Activated CD8-positive, alpha-beta T cell treated with anti-CD3 and anti-CD28 coated beads, Interleukin-2, amount 10 ng/mL, durations not matched to agents 7 days and 5 days (primary cell): ENCODE data around the gene NXPH1. TPM values are rescaled to one million over a fixed set of nuclear protein-coding genes. Genes with fewer than 3 reads are reported as not detected.

Source experiments
- ATAC-seq: fragments of 150-1000 bp; cut with Tn5 transposase; one replicate; pipeline ENCODE4 v1.10.0; 2021; ENCODE audit warnings: moderate library complexity
- CTCF ChIA-PET: fragments of 350-600 bp; sonication (Branson Sonifier 250); formaldehyde crosslinking; loops from one replicate; lab custom pipeline; 2021; ENCODE audit warnings: antibody characterized with exemption; lab: Charles Lee
- POLR2A ChIA-PET: fragments of 350-600 bp; sonication (Branson Sonifier 250); formaldehyde crosslinking; loops from one replicate; lab custom pipeline; 2021; ENCODE audit warnings: antibody characterized with exemption; lab: Charles Lee
- DNase-seq: peaks from one replicate; pipeline ENCODE4 v3.0.0-alpha.2; 2020
- H3K27ac Mint-ChIP-seq: one replicate; pipeline ENCODE4 v1.8.0; 2021; ENCODE audit warnings: mild to moderate bottlenecking, mixed read lengths
- H3K27me3 Mint-ChIP-seq: one replicate; pipeline ENCODE4 v1.8.0; 2021; ENCODE audit warnings: low read depth, mixed read lengths
- H3K36me3 Mint-ChIP-seq: one replicate; pipeline ENCODE4 v1.8.0; 2021; ENCODE audit warnings: low read depth, mixed read lengths
- H3K4me1 Mint-ChIP-seq: one replicate; pipeline ENCODE4 v1.8.0; 2021; ENCODE audit warnings: low read depth, mixed read lengths
- H3K4me3 Mint-ChIP-seq: one replicate; pipeline ENCODE4 v1.8.0; 2021; ENCODE audit warnings: mild to moderate bottlenecking, mixed read lengths
- H3K9me3 Mint-ChIP-seq: one replicate; pipeline ENCODE4 v1.8.0; 2022; ENCODE audit warnings: mixed read lengths; ENCODE audit not compliant: insufficient read depth
- total RNA-seq, 2 experiments: library from RNA; stranded (reverse); gene quantifications; one replicate each; pipeline ENCODE4 v1.2.3, GENCODE V29; 2021

The NXPH1 gene
- total RNA-seq, 2 experiments from 2014 or later, result not detected

DNA sequence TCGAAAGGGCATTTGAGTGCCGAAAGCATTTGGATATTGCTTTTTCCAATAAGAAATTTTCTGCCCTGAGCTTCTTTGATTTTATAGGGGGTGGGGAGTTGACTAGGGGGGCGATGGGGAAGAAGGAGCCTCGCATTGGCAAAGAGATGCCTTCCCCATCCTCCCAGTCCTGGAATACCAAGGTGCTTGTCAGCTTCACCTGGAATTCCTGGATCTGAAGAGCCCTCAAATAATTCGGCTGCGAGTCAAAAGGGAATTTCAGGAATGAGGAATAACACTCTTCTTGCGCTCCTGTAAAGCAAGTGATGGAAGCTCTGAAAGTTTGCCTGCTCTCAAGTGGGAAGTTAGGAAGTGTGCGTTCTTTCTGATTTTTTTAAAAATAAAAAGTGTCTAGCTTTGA, 7.3 kb downstream of the NXPH1 start:
- Mint-ChIP-seq H3K4me3 (no peak overlapping the region), H3K36me3 (peaks cover 9% of the 10 kb centered on the region), H3K27ac (no peak overlapping the region), H3K27me3 (peaks cover 74% of the 10 kb centered on the region), H3K4me1 (peaks cover 14% of the 10 kb centered on the region), H3K9me3 (peaks cover 10% of the 10 kb centered on the region)
- DNase-seq, result no peak
- ATAC-seq, result no peak
- POLR2A ChIA-PET, result no interaction called here
- CTCF ChIA-PET, result no interaction called here

DNA sequence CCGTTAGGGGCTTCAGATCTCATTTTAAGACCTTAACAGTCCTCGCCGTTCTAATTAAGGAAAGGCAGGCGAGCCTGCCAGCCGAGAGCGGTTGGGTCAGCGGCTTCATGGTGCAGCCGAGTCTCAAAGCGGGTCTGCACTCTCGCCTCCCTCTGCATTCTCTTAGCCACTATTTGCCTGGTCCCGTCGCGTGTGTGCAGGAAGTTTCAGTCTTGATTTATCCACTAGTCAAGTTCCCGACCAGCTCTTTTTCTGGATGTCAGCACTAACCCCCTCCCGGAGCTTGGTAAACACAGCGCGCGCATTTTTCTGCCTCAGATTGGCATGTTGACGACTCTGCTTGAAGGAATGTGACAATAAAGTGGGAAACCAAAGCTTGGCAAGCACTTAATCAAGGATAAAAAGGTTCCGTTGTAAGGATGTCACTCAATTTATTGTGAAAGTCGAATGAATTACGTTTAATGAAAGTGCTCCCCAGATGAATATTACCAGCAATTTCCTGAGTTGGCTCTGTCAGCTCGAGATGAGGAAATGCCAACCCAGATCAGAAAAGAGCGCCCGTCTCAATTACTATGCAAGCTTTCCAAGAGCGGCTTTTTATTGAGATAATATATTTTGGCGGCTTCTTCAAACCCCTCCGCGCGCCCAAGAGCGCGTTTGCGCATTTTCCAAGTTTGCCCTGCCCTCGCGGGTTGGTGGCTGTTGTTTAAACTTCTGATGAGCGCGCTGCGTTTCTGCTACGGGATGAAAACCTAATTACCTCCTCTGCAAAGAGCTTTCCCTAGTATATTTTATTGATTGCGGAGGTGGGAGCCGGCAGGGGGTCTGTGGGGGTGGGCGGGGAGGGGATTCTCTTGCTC, 7.9 kb downstream of the NXPH1 start:
- peaks cover 9% of the 10 kb centered on the region for H3K36me3 Mint-ChIP-seq
- ChIA-PET CTCF (no interaction called here), POLR2A (no interaction called here)
- no peak for ATAC-seq
- H3K4me3 Mint-ChIP-seq, result no peak overlapping the region
- H3K27me3 Mint-ChIP-seq, result peaks cover 68% of the 10 kb centered on the region
- no peak overlapping the region for H3K27ac Mint-ChIP-seq
- H3K9me3 Mint-ChIP-seq, result peaks cover 10% of the 10 kb centered on the region
- peaks cover 14% of the 10 kb centered on the region for H3K4me1 Mint-ChIP-seq
- no peak for DNase-seq

DNA sequence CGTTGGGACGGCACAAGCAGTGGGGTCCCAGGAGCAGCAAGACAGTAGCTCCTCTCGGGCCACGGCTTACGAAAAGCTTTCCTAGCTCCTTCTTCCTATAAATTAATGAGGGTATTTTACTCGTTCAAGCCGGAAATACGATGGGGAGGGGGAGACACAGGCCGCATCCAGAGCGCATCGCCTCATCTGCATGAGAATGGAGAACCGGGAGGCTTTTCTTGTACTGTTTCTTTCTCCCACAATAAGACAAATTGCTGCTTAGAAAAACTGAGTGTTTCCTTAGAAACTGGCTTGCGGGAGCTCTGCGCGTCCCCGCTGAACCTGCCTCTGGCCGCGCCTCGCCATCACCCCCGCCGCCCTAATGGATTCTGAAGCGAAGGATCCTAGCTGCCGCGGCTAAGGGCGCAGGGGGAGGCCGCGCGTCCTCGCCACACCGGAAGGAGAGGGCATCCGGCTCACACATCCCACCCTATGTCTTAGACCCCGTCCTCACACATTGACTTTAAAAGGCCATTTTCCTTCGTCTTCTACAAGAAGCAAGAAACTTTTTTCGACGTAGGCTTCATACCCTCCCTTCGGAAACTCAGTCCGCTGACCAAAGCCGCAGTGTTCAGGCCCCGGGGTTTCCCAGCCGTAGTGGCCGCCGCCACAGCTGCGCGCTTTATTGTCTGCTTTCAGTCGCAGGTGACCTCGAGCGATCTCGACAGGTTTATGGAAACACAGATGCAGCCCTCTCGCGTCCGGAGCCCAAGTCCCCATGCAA, 8.8 kb downstream of the NXPH1 start:
- H3K4me3 Mint-ChIP-seq, result peak overlapping the region; percentile 31
- ATAC-seq (no peak), DNase-seq (no peak)
- peaks cover 6% of the 10 kb centered on the region for H3K36me3 Mint-ChIP-seq
- H3K4me1 Mint-ChIP-seq, result peaks cover 10% of the 10 kb centered on the region
- ChIA-PET CTCF (no interaction called here), POLR2A (no interaction called here)
- H3K27ac Mint-ChIP-seq, result no peak overlapping the region
- peaks cover 10% of the 10 kb centered on the region for H3K9me3 Mint-ChIP-seq
- H3K27me3 Mint-ChIP-seq, result peaks cover 59% of the 10 kb centered on the region

DNA sequence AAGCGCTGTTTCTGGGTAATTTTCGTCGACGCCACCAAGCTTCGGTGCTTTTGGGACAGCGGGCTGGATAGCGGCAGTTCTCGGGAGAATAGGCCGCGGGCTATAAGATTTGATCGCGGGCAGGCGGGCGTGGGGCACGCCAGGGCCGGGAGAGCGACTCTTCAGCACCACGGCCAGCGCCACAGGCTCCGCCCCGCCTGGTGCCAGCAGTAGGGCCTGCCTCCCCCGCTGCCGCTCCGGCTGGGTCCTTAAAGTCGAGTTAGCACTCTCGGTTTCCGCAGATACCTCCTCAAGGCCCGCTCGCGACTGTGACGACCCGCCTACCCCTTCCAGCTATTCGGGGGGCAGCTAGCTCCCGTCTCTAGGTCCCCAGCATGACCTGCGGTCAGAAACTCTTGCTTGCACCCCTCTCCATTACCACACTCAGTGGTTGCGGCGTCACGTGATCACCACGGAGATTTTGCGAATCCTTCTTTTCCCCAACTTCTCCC, 9.4 kb downstream of the NXPH1 start:
- Mint-ChIP-seq H3K36me3 (peaks cover 6% of the 10 kb centered on the region), H3K27ac (no peak overlapping the region), H3K4me1 (peaks cover 10% of the 10 kb centered on the region), H3K9me3 (peaks cover 10% of the 10 kb centered on the region), H3K4me3 (peak overlapping the region; percentile 31), H3K27me3 (peaks cover 53% of the 10 kb centered on the region)
- DNase-seq (peak; percentile 78), ATAC-seq (peak; percentile 91)
- POLR2A ChIA-PET, result no interaction called here
- CTCF ChIA-PET, result no interaction called here

DNA sequence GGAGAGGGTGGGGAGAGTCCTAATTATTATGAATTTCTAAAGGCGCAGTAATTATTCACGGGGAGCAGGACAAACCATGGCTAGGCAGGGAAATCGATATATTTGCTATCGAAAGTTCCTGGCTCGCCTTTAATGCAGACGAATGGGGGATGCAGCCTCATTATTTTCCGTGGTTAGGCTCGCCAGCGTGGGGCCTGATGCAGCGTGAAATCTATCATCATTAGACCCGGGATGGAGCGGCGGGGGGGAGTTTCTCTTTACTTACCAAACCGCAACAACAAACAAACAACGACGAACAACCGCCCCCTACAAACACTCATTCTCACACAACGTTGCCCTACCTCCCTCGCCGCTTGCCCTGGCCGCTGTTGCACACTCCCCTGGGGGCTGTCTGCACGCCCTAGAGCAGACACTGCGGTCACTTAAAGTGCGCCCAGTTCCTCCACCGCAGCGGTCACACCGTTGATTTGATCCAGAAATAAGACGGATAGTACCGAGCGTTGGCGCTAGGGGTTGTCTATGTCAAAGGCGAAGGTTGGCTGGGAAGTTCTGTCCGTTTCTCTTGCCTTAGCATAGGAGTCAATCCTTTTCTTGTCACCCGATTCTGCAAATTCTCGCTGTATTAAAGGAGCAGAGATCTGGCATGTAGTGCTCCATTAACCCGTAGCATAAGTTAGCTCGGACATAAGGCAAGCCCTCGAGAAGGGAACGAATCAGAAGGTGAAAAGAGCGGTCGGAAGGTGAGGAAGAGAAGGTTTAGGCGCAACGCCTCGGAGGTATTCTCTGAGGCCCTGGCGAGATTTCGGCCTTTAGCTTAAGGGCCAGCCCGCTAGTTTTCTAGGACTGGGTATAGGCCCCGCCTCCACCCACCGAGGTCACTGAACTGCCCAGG, 10.4 kb downstream of the NXPH1 start:
- ChIA-PET CTCF (no interaction called here), POLR2A (no interaction called here)
- no peak for ATAC-seq
- Mint-ChIP-seq H3K4me1 (peaks cover 10% of the 10 kb centered on the region), H3K36me3 (peaks cover 6% of the 10 kb centered on the region), H3K27ac (peak overlapping the region; percentile 73), H3K4me3 (peak overlapping the region; percentile 44), H3K27me3 (peaks cover 47% of the 10 kb centered on the region), H3K9me3 (peaks cover 10% of the 10 kb centered on the region)
- DNase-seq, result no peak

DNA sequence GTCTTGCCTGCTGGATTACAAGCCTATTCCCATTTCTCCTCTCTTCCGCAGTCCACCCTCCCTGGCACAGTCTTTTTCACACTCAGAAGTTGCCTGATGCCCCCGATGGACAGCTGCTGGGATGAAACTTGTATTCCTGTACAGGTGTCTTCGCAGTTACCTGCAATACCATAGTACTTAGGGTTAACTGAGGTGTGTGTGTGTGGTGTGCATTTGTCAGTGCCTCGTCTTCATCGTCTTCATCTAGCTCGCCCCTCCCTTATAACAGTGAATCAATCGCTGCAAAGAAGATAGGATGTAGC, 11.0 kb downstream of the NXPH1 start:
- DNase-seq (no peak), ATAC-seq (no peak)
- Mint-ChIP-seq H3K36me3 (peaks cover 6% of the 10 kb centered on the region), H3K27ac (no peak overlapping the region), H3K4me3 (no peak overlapping the region), H3K27me3 (peaks cover 47% of the 10 kb centered on the region), H3K4me1 (peaks cover 10% of the 10 kb centered on the region), H3K9me3 (peaks cover 10% of the 10 kb centered on the region)
- ChIA-PET CTCF (interaction anchor here (1.4 kb wide), 1 partner anchor 8 kb away, joined by 6 read pairs; no protein-coding TSS in a partner anchor), POLR2A (interaction anchor here (0.6 kb wide), 1 partner anchor 8 kb away, joined by 3 read pairs; no protein-coding TSS in a partner anchor)

DNA sequence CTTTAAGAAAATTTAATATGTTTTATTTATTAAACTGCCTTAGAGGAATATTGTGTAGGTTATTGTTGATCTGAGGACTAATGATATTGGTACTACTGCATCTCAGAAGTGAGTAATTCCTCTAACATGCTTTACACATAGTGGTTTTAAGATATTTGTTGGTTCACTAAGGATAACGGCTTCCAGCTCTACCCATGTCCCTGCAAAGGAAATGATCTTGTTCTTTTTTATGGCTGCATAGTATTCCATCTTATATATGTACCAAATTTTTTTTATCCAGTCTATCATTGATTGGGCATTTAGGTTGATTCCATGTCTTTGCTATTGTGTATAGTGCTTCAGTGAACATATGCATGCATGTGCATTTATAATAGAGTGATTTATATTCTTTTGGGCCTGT, 20.1 kb downstream of the NXPH1 start:
- CTCF ChIA-PET, result no interaction called here
- Mint-ChIP-seq H3K4me1 (no peaks in the 10 kb centered on the region), H3K27me3 (no peaks in the 10 kb centered on the region), H3K9me3 (no peaks in the 10 kb centered on the region), H3K4me3 (no peak overlapping the region), H3K27ac (no peak overlapping the region), H3K36me3 (no peaks in the 10 kb centered on the region)
- DNase-seq, result no peak
- ATAC-seq, result no peak
- POLR2A ChIA-PET, result no interaction called here

DNA sequence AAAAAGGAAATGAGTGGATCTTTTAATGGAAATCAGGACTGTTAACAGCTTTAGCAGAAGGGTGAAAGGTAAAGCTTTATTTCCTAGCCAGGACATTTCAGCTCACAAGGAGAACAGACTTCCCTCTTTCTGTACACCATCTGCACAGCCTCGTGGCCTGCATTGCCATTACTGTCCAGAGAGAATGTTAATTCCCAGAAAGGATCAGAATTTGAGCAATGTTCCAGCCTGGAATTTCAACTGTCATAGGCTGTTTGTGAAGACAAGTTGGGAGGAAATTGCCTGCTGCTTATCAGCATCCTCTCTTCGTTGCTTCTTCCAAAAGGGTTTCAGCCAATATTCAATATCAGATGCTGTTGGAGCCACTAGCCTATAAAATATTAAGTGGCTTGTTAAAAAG, 22.0 kb downstream of the NXPH1 start:
- no peak for DNase-seq
- no peaks in the 10 kb centered on the region for H3K4me1 Mint-ChIP-seq
- no peaks in the 10 kb centered on the region for H3K36me3 Mint-ChIP-seq
- H3K4me3 Mint-ChIP-seq, result no peak overlapping the region
- no peaks in the 10 kb centered on the region for H3K9me3 Mint-ChIP-seq
- H3K27ac Mint-ChIP-seq, result no peak overlapping the region
- no peaks in the 10 kb centered on the region for H3K27me3 Mint-ChIP-seq
- ATAC-seq, result no peak
- POLR2A ChIA-PET, result no interaction called here
- CTCF ChIA-PET, result no interaction called here

DNA sequence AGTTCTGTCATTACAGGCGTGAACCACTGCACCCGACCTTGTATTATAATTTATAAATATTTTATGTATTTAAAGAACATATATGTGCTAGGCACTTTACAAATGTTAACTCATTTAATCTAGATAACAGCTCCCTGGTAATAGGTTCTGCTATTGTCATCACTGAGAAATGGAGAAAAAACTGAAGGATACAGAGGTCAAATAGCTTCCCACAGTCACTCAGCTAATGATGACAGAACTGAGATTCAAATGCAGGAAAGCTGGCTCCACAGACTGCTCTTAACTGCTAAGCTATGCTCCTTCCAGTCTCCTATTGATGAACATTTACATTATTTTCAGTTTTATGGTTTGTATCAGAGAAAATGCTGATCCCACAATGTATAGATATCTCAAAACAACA, 28.9 kb downstream of the NXPH1 start:
- no peak overlapping the region for H3K27ac Mint-ChIP-seq
- ChIA-PET POLR2A (no interaction called here), CTCF (no interaction called here)
- H3K4me3 Mint-ChIP-seq, result no peak overlapping the region
- H3K36me3 Mint-ChIP-seq, result no peaks in the 10 kb centered on the region
- DNase-seq (no peak), ATAC-seq (no peak)
- no peaks in the 10 kb centered on the region for H3K9me3 Mint-ChIP-seq
- no peaks in the 10 kb centered on the region for H3K4me1 Mint-ChIP-seq
- H3K27me3 Mint-ChIP-seq, result peaks cover 3% of the 10 kb centered on the region

DNA sequence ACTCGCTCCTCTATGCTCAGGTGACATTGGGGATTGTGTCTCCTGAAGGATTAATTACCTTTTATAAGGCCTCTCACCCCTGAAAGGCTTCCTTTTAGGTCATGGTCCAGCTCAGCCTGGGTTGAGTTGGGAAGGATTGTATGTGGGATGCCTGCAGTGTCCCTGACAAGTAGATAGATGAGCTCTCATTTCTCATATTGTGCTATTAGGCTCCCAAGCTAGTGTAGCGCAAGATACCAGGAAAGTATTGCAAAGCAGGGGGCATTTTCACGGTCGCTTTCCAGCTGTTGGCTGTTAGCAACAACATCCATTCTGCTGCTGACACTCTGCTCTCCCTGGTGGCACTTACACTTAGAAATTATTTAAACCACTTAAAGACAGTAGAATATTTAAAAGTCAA, 31.9 kb downstream of the NXPH1 start:
- ChIA-PET CTCF (no interaction called here), POLR2A (no interaction called here)
- Mint-ChIP-seq H3K36me3 (no peaks in the 10 kb centered on the region), H3K9me3 (no peaks in the 10 kb centered on the region), H3K4me3 (no peak overlapping the region), H3K4me1 (no peaks in the 10 kb centered on the region), H3K27me3 (peaks cover 3% of the 10 kb centered on the region), H3K27ac (no peak overlapping the region)
- DNase-seq (no peak), ATAC-seq (no peak)

DNA sequence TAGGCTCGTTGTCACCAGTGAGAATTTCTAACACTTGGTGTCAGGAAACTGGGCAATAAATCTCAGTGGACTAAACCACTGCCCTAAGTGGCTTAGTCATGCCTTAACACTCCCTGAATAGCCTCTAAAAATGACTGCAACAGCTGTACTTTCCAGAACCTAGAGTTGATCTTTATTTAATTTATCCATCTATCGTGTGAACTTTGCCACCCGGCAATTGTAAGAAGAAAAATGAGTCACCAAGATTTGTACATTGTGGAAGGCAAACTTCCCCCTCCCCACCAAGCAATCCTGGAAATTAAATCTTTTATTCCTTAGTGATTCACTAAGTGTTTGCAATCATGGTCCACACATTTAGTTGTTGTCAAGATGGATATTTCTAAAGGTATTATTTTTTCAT, 47.1 kb downstream of the NXPH1 start:
- ATAC-seq, result no peak
- H3K27ac Mint-ChIP-seq, result no peak overlapping the region
- H3K27me3 Mint-ChIP-seq, result no peaks in the 10 kb centered on the region
- CTCF ChIA-PET, result no interaction called here
- no peak for DNase-seq
- POLR2A ChIA-PET, result no interaction called here
- no peaks in the 10 kb centered on the region for H3K4me1 Mint-ChIP-seq
- no peaks in the 10 kb centered on the region for H3K36me3 Mint-ChIP-seq
- H3K9me3 Mint-ChIP-seq, result no peaks in the 10 kb centered on the region
- no peak overlapping the region for H3K4me3 Mint-ChIP-seq
